ENCODE results near the gene GSDMA.

Gene GSDMA

DNA sequence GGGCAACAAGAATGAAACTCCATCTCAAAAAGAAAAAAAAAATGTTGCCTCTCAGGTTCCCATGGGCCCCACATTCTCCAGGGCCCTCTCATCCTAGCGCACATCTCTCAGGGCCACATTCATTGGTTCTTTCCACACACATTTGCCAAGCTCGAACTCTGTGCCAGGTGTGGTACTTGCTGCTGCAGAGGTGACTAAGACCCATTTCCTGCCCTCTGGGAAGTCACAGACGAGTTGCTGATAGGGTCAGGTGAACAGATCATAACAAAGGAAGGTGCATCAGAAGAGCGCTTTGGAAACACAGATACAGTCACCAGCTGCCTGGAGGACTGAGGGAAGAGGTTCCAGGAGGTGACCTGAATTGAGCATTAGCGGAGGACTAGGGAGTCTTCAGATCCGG, 1.0 kb downstream of the GSDMA start:
- DNase-seq, result no peak

DNA sequence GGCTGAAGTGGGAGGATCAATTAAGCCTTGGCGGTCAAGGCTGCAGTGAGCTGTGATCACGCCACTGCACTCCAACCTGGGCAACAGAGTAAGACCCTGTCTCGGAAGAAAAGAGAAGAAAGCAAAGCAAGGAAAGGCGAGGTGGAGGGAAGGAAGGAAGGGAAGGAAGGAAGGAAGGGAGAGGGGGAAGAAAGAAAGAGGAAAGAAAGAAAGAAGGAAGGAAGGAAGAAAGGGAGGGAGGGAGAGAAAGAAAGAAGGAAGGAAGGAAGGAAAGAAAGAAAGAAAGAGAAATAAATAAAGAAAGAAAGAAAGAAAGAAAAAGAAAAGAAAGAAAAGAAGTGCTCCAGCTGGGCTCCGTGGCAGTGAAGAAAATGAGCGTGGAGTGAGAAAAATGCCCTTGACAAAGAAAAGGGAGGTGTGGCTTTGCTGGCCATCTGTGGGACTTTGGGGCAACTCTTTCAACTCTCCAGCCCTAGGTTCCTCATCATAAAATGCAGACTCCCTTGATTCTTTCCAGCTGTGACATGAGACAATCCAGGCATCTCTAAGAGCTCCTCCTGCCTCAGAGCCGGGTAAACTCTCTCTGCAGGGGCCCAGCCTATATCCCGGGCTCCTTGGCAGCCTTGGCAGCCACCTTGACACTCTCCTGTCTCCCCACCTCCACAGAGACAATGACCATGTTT, 2.4 kb downstream of the GSDMA start:
- DNase-seq, result no peak

DNA sequence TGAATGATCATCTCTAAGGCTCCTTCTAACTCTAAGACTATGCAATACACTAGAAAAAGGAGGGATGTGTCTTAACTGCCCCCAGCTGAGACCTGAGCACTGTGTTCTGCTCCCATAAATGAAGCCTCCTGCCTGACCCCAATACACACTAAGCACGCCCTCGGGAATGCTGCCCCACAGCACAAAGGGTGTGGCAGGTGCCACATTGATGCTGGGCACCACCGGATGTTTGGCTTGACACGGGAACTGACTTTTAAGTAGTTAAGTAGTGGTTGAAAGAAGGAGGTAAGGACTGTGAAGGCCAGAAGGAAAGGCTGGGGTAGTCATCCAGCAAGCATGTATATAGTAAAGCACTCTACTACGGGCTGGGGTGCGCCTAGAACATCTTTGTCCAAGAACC, 4.0 kb downstream of the GSDMA start:
- DNase-seq, result no peak

DNA sequence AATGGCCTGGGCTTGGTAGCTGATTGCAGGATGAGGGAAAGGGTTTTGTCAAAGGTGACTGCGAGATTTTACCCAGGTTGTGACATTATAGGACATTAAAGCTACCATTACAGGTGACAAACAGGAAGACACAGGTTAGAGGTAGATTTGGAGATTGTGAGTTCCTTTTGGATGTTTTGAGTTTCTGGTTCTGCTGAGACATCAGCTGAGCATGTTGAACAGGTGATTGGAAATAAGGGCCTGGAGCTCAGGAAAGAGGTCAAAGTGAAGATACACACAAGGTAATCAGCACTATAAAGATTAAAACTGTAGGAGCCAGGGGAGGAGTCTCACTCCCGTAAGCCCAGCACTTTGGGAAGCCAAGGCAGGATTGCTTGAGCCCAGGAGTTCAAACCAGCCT, 6.0 kb downstream of the GSDMA start:
- DNase-seq, result no peak

DNA sequence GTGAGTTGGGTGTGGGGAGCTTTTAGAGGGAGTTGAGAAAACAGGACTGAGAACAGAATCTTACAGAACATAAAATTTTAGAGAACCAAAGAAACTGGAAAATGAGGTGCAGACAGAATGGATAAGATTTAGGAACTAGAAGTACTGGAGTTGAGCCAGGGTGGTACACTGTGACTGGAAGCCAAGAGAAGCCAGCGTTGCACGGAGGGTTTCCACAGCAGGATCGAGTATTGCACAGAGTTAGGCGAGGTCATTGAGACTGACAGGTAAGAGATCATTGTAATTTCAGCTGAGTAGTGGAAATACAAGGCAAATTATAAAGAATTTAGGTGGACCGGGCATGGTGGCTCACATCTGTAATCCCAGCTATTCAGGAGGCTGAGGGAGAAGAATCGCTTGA, 6.6 kb downstream of the GSDMA start:
- DNase-seq, result no peak

DNA sequence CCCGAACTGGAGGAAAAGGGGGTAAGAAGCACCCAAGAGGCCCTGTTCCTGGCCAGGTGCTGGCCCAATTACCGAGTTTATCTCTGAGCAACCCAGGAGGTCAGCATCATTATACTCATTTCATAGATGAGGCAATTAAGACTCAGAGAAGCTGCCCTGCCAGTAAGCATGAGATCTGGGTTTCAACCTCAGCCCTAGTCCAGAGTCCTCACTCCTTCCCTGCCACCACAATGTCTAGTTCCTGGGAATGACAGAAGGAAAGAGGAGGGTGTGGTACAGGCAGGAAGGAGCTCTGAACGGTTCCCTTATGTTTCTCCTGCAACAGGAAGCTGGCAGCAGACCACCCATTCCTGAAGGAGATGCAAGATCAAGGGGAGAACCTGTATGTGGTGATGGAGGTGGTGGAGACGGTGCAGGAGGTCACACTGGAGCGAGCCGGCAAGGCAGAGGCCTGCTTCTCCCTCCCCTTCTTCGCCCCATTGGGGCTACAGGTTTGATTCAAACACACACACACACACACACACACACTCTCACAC, 7.4 kb downstream of the GSDMA start:
- DNase-seq, result no peak

DNA sequence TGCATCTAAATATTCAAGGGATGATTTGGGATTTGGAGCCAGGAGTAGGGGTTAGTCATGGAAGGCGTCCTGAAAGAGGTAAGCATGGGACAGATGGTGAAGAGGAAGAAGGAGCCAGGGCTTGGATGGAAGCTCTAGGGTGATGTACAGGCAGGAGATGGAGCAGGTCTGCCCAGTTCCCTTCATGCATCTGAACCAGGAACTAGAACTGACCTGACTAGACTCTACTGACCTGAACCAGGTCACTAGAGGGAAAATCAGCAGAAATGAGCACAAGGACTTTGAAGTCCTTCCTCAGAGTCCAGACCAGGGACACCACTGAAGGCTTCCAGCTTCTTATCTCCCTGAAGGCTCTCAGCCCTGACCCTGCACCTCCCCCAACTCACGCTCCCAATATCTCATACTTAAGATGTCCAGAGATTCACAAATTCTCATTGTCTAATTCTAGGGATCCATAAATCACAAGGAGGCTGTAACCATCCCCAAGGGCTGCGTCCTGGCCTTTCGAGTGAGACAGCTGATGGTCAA, 8.3 kb downstream of the GSDMA start:
- DNase-seq, result no peak

DNA sequence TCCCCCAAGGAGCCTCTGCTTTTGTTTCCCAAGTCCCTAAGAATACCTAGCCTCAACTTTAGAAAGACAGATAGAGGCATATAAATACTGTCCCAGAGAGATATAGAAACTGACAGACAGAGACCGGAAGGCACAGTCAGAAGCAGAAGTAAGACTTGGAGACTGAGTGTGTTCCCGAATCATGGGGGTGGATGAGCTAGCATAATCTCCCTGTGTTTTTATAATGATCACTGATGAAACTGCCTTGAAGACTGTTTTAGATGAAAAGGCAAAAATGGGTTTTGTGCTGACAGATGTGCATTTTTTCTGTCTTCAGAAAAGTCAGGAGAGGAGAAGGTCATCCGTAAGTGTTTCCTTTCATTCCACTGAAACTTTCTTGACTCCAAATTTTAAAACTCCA, 9.5 kb downstream of the GSDMA start:
- no peak for DNase-seq

DNA sequence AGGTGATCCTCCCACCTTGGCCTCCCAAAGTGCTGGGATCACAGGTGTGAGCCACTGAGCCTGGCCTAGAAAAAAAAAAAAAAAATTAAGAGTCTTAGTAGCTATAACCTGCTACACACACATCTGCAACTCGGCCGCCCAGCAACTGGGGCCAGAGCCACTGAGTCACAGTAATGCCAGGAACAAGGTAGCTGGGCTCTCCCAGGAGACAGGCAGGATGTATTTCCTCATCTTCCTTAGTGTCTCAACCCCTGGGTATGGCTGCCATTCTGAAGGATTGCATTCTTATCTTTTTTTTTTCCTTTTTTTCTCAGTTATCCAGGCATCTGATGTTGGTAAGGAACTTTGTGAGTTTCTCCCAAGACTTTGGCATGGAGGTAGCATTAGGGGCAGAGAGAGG, 10.7 kb downstream of the GSDMA start:
- no peak for DNase-seq

DNA sequence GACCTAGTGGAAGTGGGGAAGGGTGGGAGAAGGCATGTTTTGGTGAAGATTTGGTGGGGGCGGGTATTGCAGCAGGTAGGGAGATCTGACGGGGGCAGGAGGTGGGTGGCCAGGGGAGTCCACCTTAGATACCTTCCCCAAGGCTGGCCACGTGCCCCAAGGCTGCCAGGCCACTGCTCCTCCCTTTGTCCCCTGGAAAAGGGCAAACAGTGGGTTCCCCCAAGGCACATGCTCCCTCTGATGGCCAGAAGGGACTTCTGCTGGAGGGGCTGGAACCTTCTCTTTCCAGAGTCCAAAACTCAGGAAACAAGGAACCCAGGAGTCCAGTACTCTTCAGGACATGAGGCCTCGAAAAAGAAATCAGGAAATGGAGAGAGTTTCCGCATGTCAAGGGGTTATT, 11.6 kb downstream of the GSDMA start:
- DNase-seq, result no peak

DNA sequence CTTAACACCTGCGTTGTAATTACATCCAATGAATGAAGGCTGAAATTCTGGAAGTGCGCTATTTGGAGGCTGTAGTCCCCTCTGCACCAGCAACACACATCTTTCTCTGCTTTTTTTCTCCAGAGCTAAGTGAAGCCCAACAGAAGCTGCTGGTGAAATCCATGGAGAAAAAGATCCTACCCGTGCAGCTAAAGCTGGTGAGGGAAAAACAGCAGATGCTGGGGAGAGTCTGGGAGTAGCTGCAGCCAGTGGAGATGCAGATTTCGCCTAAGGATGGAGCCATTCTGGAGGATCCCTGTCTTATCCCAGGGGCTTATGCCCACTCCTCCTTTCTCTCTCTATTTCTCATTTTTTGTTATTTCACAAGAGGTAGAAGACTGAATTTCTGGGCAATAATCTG, 13.0 kb downstream of the GSDMA start:
- DNase-seq, result no peak

DNA sequence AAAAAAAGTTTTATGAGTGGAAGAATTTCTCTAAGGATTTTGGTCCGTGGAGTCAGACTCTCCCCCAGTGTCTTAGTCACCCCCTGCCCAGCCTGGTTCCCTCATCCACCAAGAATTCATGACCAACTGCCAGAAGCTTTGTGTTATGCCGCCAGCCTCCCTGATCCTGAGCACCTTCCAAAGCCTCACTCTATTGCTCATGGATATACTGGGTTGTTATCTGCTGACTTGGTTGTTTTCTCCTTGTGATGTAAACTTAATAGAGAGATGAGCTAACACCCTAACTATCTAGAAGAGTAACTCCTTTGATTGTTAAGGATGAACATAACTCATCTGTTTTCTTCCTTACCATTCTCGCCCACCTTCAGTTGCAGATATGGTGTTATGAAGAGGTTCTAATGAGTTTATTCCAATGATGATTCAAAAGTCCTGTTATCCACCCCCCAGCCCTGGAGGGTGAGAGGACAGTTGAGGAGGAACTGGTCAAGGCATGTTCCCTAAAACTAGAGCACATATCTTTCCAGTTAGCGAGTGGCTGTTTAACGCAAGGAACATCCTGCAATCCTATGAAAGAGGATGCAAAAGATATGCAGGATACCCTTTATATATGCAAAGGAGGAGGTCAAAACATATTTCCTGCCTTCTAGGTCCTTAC, 16.3 kb downstream of the GSDMA start:
- no peak for DNase-seq

DNA sequence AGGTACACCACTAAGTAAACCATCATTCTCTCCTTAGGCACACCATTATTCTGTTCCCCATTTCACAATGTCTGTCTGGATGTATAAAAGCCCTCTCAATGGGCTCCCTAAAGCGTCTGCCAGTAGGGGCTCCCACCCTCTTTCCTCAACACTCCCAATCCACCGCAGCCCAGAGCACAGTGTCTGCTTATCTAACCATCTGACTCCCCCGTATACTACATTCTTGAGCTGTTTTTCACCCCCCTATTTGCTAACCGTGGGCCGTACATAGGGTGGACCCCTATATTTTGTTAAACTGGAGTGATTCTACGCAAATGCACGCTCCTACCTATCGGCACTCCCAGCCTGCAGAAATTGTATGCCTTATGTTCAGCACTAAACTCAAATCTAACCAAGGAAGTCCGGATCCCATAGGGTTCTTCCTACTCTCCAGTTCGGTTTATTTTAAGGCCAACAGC, 17.1 kb downstream of the GSDMA start:
- DNase-seq, result peak; percentile 39

DNA sequence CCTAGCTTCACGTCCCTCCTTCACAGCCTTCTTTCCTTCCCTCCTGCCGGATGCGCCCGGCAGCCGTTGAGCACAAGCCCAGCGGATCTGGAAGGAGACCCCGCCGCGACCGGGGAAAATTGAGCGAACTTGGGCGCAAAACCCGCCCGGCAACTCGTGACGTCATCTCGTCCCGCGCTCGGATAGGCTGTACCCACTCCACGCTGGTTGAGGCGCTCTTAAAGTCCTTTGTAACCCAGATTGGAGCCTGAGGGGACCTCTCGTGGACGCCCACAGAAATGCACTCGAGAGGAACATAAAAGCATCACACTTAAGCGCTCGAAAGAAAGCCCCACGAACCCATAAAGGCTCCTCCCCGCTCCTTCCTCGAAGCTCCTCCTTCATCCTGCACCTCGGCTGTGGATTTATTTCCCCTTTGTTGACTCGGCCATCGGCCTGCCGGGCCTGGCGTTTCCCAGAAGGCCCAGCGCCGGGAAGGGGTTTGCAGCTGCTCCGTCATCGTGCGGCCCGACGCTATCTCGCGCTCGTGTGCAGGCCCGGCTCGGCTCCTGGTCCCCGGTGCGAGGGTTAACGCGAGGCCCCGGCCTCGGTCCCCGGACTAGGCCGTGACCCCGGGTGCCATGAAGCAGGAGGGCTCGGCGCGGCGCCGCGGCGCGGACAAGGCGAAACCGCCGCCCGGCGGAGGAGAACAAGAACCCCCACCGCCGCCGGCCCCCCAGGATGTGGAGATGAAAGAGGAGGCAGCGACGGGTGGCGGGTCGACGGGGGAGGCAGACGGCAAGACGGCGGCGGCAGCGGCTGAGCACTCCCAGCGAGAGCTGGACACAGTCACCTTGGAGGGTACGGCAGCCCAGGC, 17.8 kb downstream of the GSDMA start, which contains the start of gene PSMD3:
Gene PSMD3 (plus strand): TSS at position 457 of the 856 bp plus-strand sequence. CDS start 164 bp downstream, at position 621.
- DNase-seq, result peak; percentile 99

DNA sequence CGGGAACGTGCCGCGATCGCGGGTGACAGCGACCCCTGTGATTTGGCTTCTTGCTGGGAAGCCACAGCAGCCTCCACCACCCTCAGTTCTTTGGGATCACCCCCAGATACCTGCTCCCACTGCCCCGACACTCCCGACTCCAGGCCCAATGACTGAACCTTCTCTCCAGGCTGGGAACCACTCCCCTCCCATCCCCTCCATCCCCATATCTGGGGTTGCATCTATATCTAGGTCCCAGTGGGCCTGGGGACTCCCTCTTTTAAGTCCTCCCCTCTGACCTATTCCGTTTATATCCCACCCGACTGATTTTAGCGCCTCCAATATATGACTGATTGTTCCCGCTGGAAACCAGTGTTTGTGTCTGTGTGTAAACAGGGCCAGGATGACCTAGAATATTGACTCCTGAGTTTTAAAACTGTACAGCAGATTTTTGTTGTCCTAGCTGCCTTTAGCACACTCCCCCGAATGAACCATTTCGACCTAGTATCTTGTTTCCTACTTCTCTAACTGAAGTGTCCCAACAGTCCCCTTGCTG, 18.5 kb downstream of the GSDMA start:
- DNase-seq, result no peak

DNA sequence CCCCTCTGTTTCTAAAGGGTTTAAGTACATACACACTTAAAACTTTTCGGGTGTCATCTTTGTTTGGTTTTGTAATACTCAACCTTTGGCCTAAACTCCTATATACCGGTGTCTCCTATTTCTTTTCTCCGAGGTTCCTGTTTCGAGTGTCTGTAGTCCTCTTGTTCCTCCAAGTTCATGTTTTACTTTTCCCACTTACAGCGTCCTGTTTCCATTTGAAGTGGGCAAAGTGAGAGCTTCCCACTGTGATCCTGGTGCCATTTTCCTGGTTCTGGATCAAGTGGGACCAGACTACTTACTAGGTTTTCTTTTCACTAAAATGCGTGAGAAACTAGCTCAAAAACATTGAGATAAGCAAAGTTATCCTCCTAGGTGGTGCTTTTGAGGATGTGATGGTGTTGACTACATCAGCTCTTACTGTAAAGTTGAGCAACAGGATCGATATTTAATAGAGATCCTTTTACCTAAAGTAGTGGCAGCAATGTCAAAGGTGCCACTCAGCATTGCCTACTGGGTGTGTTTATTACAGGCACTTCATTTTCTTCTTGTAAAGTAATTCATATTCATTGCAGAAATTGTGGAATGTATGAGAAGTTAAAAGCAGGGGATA, 19.1 kb downstream of the GSDMA start:
- DNase-seq, result no peak

DNA sequence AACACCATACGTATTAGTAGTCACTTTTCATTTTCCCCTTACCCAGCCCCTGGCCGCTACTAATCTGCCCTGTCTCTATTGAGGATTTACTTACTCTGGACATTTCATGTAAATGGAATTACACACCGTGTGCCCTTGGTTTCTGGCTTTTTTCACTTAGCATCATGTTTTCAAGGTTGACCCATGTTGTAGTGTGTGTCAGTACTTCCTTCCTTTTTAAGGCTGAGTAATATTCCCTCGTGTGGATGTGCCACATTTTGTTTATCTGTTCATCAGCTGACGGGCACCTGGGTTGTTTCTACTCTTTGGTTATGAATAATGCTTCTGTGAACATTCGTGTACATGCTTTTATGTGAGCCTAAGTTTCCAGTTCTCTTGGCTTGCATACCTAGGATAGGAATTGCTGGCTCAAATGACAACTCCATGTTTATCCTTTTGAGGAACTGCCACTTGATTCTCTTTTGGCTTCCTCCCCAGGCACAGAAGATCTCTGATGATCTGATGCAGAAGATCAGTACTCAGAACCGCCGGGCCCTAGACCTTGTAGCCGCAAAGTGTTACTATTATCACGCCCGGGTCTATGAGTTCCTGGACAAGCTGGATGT, 25.5 kb downstream of the GSDMA start:
- no peak for DNase-seq

DNA sequence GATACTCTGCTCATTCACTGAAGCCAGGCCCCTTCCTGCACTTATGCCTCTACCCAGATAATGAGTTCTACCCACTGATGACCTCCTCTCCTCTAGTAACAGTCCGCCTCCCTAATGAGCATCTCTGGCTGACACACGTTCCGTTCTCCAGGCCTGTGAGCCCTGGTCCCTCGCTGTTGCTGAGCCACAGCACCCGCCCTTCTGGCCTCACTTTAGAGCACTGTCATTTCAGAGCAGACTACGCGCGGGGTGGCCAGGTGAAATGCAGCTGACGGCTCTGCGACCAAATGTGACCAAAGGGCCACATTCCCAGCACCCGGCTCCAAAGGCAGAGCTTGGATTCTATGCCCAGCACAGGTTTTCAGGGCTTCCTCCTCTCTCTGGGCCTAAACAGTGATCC, 31.6 kb downstream of the GSDMA start:
- DNase-seq, result no peak

DNA sequence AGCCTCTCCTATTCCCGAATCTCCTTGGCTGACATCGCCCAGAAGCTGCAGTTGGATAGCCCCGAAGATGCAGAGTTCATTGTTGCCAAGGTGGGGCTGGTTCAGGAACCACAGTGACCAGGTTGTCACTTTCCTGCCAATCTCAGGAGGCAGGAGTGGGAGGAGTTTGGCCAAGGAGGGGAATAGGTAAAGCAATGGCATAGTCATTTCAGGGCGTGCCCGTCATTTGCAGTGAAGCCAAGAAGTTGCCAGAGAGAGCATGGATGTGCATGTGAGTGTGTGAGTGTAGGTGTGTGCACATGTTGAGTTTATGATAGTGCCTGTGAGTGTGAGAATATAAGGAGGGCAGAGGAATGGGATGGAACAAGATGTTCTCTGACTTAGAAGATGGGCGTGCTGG, 32.6 kb downstream of the GSDMA start:
- no peak for DNase-seq

DNA sequence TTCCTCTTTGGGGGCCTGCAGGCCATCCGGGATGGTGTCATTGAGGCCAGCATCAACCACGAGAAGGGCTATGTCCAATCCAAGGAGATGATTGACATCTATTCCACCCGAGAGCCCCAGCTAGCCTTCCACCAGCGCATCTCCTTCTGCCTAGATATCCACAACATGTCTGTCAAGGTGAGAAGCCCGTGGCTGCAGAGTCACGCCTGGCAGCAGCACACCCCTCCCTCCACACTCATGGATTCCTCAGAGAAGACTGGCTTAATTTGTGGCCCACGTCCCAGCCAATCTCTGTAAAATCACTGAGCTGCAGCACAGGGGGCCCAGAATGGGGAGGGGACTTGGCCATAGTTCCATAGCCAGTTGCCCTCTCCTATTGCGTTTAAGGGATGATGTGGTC, 33.4 kb downstream of the GSDMA start:
- no peak for DNase-seq

DNA sequence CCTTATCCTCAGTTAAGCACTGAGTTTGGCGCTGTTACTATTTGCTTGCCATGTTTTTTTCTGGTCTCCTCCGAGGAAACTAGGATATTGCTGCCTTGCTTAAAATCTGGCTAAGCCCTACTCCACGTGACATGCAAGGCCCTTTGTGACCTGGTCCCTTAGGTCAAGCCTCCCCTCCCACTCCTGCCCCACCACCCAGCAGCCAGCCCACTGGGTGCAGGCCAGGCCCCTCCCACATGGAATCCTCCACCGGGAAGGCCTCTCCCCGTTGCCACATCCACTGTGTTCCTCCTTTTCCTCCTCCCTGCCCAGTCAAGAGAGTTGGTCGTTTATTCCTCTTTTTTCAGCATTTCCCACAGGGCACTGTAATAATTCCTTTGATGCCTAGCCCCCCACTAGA, 34.0 kb downstream of the GSDMA start:
- DNase-seq, result no peak

DNA sequence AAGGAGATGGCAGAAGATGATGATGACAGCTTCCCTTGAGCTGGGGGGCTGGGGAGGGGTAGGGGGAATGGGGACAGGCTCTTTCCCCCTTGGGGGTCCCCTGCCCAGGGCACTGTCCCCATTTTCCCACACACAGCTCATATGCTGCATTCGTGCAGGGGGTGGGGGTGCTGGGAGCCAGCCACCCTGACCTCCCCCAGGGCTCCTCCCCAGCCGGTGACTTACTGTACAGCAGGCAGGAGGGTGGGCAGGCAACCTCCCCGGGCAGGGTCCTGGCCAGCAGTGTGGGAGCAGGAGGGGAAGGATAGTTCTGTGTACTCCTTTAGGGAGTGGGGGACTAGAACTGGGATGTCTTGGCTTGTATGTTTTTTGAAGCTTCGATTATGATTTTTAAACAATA, 34.7 kb downstream of the GSDMA start:
- DNase-seq, result no peak

All from NCI-H2171 (cell line).